HUES64 (cell line): Measurements from ENCODE around the gene KRT81.
"Not testable (repeated sequence)": the region's sequence is repeated elsewhere in the genome, so short reads cannot be mapped to it uniquely, and the experiment has no call there.

ENCODE experiments used
- H3K27ac ChIP-seq: 2 replicates; pipeline ENCODE4 v1.7.0; 2013; ENCODE audit warnings: low read depth, low read length, inconsistent platforms
- H3K27me3 ChIP-seq: 2 replicates; pipeline ENCODE4 v1.6.1; 2013; ENCODE audit warnings: mild to moderate bottlenecking, low read length; ENCODE audit not compliant: insufficient read depth
- H3K36me3 ChIP-seq: 2 replicates; pipeline ENCODE4 v1.6.1; 2013; ENCODE audit warnings: mild to moderate bottlenecking, low read length; ENCODE audit not compliant: insufficient read depth
- H3K4me1 ChIP-seq: 2 replicates; pipeline ENCODE4 v1.6.1; 2013; ENCODE audit warnings: mild to moderate bottlenecking, low read length, moderate library complexity; ENCODE audit not compliant: insufficient read depth
- H3K4me3 ChIP-seq: 2 replicates; pipeline ENCODE4 v1.5.1; 2013; ENCODE audit warnings: mild to moderate bottlenecking, low read length, moderate library complexity
- H3K9ac ChIP-seq: 2 replicates; pipeline ENCODE4 v1.6.1; 2013; ENCODE audit warnings: mild to moderate bottlenecking, low read depth, low read length
- H3K9me3 ChIP-seq: 2 replicates; pipeline ENCODE4 v1.6.1; 2013; ENCODE audit warnings: low read depth, low read length; ENCODE audit not compliant: insufficient read depth
- whole genome bisulfite sequencing: fragments of 150-250, 120-280 bp; methylation state at CpG from one replicate; pipeline ENCODE4 v1.1.7; 2013; ENCODE audit warnings: missing lambda C conversion rate; 5-methylcytosine and 5-hydroxymethylcytosine counted together

Gene KRT81

GRCh38 chr12:52317468-52318052 lies 26.2 kb upstream of the KRT81 start:
- Histone ChIP-seq H3K9ac (no peak overlapping the region), H3K4me1 (no peaks in the 10 kb centered on the region), H3K27me3 (no peaks in the 10 kb centered on the region), H3K36me3 (no peaks in the 10 kb centered on the region), H3K4me3 (no peak overlapping the region), H3K9me3 (no peaks in the 10 kb centered on the region), H3K27ac (no peak overlapping the region)
- 86% methylated on average over 12 of the region's 12 CpGs for WGBS

GRCh38 chr12:52316701-52317100 lies 25.4 kb upstream of the KRT81 start:
- H3K4me3 ChIP-seq, result no peak overlapping the region
- 76% methylated on average over 10 of the region's 11 CpGs for WGBS
- H3K27me3 ChIP-seq, result no peaks in the 10 kb centered on the region
- H3K4me1 ChIP-seq, result no peaks in the 10 kb centered on the region
- no peaks in the 10 kb centered on the region for H3K36me3 ChIP-seq
- no peaks in the 10 kb centered on the region for H3K9me3 ChIP-seq
- H3K27ac ChIP-seq, result no peak overlapping the region
- H3K9ac ChIP-seq, result no peak overlapping the region

GRCh38 chr12:52316290-52316689 lies 25.0 kb upstream of the KRT81 start:
- no peak overlapping the region for H3K27ac ChIP-seq
- WGBS, result 73% methylated on average over 9 of the region's 9 CpGs
- no peak overlapping the region for H3K9ac ChIP-seq
- H3K4me3 ChIP-seq, result no peak overlapping the region
- H3K36me3 ChIP-seq, result no peaks in the 10 kb centered on the region
- no peaks in the 10 kb centered on the region for H3K27me3 ChIP-seq
- H3K9me3 ChIP-seq, result no peaks in the 10 kb centered on the region
- no peaks in the 10 kb centered on the region for H3K4me1 ChIP-seq

GRCh38 chr12:52315721-52316120 lies 24.4 kb upstream of the KRT81 start:
- not testable (repeated sequence) for H3K4me1 ChIP-seq, H3K36me3 ChIP-seq, H3K9ac ChIP-seq, H3K27me3 ChIP-seq, H3K27ac ChIP-seq, H3K4me3 ChIP-seq, H3K9me3 ChIP-seq
- 60% methylated on average over 9 of the region's 9 CpGs for WGBS

GRCh38 chr12:52314511-52314910 lies 23.2 kb upstream of the KRT81 start:
- H3K9me3 ChIP-seq, result no peaks in the 10 kb centered on the region
- WGBS, result 91% methylated on average over 13 of the region's 13 CpGs
- H3K4me1 ChIP-seq, result no peaks in the 10 kb centered on the region
- H3K4me3 ChIP-seq, result no peak overlapping the region
- no peaks in the 10 kb centered on the region for H3K36me3 ChIP-seq
- no peak overlapping the region for H3K9ac ChIP-seq
- H3K27ac ChIP-seq, result no peak overlapping the region
- peaks cover 18% of the 10 kb centered on the region for H3K27me3 ChIP-seq

GRCh38 chr12:52313926-52314325 lies 22.6 kb upstream of the KRT81 start:
- 87% methylated on average over 8 of the region's 9 CpGs for WGBS

GRCh38 chr12:52313461-52313860 lies 22.1 kb upstream of the KRT81 start:
- Histone ChIP-seq H3K9me3 (no peaks in the 10 kb centered on the region), H3K4me3 (no peak overlapping the region), H3K27me3 (peaks cover 28% of the 10 kb centered on the region), H3K9ac (no peak overlapping the region), H3K4me1 (peaks cover 7% of the 10 kb centered on the region), H3K27ac (no peak overlapping the region), H3K36me3 (no peaks in the 10 kb centered on the region)
- 83% methylated on average over 3 of the region's 3 CpGs for WGBS

More at GRCh38 chr12:52313926-52314325, 22.6 kb upstream of the KRT81 start:
- H3K9me3 ChIP-seq, result no peaks in the 10 kb centered on the region
- no peak overlapping the region for H3K27ac ChIP-seq
- H3K27me3 ChIP-seq, result peaks cover 24% of the 10 kb centered on the region
- H3K4me3 ChIP-seq, result no peak overlapping the region
- peaks cover 3% of the 10 kb centered on the region for H3K4me1 ChIP-seq
- no peak overlapping the region for H3K9ac ChIP-seq
- no peaks in the 10 kb centered on the region for H3K36me3 ChIP-seq

GRCh38 chr12:52312086-52312485 lies 20.8 kb upstream of the KRT81 start:
- no peaks in the 10 kb centered on the region for H3K9me3 ChIP-seq
- peaks cover 7% of the 10 kb centered on the region for H3K4me1 ChIP-seq
- no peak overlapping the region for H3K4me3 ChIP-seq
- H3K36me3 ChIP-seq, result no peaks in the 10 kb centered on the region
- no peak overlapping the region for H3K27ac ChIP-seq
- no peak overlapping the region for H3K9ac ChIP-seq
- 92% methylated on average over 4 of the region's 4 CpGs for WGBS
- peaks cover 42% of the 10 kb centered on the region for H3K27me3 ChIP-seq

- Histone ChIP-seq H3K9me3 (no peaks in the 10 kb centered on the region), H3K27me3 (peaks cover 50% of the 10 kb centered on the region), H3K27ac (no peak overlapping the region), H3K4me3 (no peak overlapping the region), H3K36me3 (no peaks in the 10 kb centered on the region), H3K9ac (no peak overlapping the region), H3K4me1 (peaks cover 7% of the 10 kb centered on the region)
- WGBS, result 87% methylated on average over 3 of the region's 3 CpGs
Observed at GRCh38 chr12:52311285-52311648, 19.9 kb upstream of the KRT81 start.

- Histone ChIP-seq H3K36me3 (no peaks in the 10 kb centered on the region), H3K4me1 (peaks cover 7% of the 10 kb centered on the region), H3K27ac (no peak overlapping the region), H3K4me3 (no peak overlapping the region), H3K9ac (no peak overlapping the region), H3K27me3 (peaks cover 52% of the 10 kb centered on the region), H3K9me3 (no peaks in the 10 kb centered on the region)
- 92% methylated on average over 5 of the region's 5 CpGs for WGBS
Observed at GRCh38 chr12:52310622-52311284, 19.4 kb upstream of the KRT81 start.

- Histone ChIP-seq H3K36me3 (no peaks in the 10 kb centered on the region), H3K27ac (no peak overlapping the region), H3K4me1 (peaks cover 7% of the 10 kb centered on the region), H3K9me3 (no peaks in the 10 kb centered on the region), H3K9ac (no peak overlapping the region; the same call in 1 of the 2 replicates), H3K27me3 (peaks cover 52% of the 10 kb centered on the region), H3K4me3 (peak overlapping the region; percentile 58)
- WGBS, result 54% methylated on average over 15 of the region's 15 CpGs
Observed at GRCh38 chr12:52308806-52309425, 17.6 kb upstream of the KRT81 start.
